ENCODE data around the gene MEIOB. TPM values are rescaled to one million over a fixed set of nuclear protein-coding genes. Genes with fewer than 3 reads are reported as not detected.
A peak's percentile ranks its signal among the peaks of the same experiment; 100 is the strongest.

MEIOB gene
- polyA plus RNA-seq, 3 donors = not detected

- Histone ChIP-seq H3K27ac (ENCODE audit: low read depth in 1 of 2, low read length in 2 of 2) (no peak overlapping the region), H4K20me1 (ENCODE audit: insufficient read depth, low read length) (no peaks in the 10 kb centered on the region), H3K9me3 (replicated peaks in 1 of 2; ENCODE audit: control insufficient read depth in 1 of 2, insufficient read depth in 1 of 2, low read length in 2 of 2) (no peaks in the 10 kb centered on the region), H3K27me3 (ENCODE audit: control insufficient read depth in 2 of 2, insufficient read depth in 2 of 2, low read length in 2 of 2) (peaks cover 22 to 40% of the 10 kb centered on the region in 2 donors), H3K36me3 (replicated peaks in 1 of 2; ENCODE audit: control insufficient read depth in 1 of 2, insufficient read depth in 2 of 2, low read length in 2 of 2) (no peaks in the 10 kb centered on the region), H3K79me2 (ENCODE audit: insufficient read depth, low read length) (no peaks in the 10 kb centered on the region), H2AFZ (ENCODE audit: insufficient read depth, low read depth, low read length, poor library complexity, severe bottlenecking) (no peak overlapping the region), H3K4me1 (ENCODE audit: control insufficient read depth in 1 of 2, insufficient read depth in 2 of 2, low read length in 2 of 2) (no peaks in the 10 kb centered on the region), H3K9ac (ENCODE audit: insufficient read depth, low read length, poor library complexity, severe bottlenecking) (no peak overlapping the region), H3K4me3 (replicated peaks in 1 of 3; ENCODE audit: low read depth in 2 of 3, low read length in 3 of 3) (no peak overlapping the region), H3K4me2 (replicated peaks; ENCODE audit: extremely low read depth, low read length, poor library complexity, severe bottlenecking) (no peak overlapping the region)
- intact Hi-C loops (cut with micrococcal nuclease) = loop anchor here in 1 of 2 donors (5.0 kb wide), 1 partner anchor 65 kb away; no protein-coding TSS in a partner anchor
- Mint-ChIP-seq H3K27me3 (ENCODE audit: low read depth in 3 of 3) (peaks cover 34 to 75% (median 54%) of the 10 kb centered on the region in 3 donors), H3K4me3 (peak overlapping the region in 1 of 2 donors; percentile 54), H3K4me1 (no peaks in the 10 kb centered on the region), H3K36me3 (no peaks in the 10 kb centered on the region), H3K9me3 (peaks cover 0 to 4% (median 0%) of the 10 kb centered on the region in 7 donors), H3K27ac (no peak overlapping the region)
- TF ChIP-seq, protein P1, sequence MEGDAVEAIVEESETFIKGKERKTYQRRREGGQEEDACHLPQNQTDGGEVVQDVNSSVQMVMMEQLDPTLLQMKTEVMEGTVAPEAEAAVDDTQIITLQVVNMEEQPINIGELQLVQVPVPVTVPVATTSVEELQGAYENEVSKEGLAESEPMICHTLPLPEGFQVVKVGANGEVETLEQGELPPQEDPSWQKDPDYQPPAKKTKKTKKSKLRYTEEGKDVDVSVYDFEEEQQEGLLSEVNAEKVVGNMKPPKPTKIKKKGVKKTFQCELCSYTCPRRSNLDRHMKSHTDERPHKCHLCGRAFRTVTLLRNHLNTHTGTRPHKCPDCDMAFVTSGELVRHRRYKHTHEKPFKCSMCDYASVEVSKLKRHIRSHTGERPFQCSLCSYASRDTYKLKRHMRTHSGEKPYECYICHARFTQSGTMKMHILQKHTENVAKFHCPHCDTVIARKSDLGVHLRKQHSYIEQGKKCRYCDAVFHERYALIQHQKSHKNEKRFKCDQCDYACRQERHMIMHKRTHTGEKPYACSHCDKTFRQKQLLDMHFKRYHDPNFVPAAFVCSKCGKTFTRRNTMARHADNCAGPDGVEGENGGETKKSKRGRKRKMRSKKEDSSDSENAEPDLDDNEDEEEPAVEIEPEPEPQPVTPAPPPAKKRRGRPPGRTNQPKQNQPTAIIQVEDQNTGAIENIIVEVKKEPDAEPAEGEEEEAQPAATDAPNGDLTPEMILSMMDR (IDR thresholded peaks at IDR 0.05) = no peak
- no peak for DNase-seq
- 74% methylated on average over 3 of the region's 5 CpGs for WGBS (ENCODE audit: insufficient coverage)
Observed at GRCh38 chr16:1857433-1858097, 14.4 kb downstream of the MEIOB start.

- Histone ChIP-seq H3K4me2 (replicated peaks; ENCODE audit: extremely low read depth, low read length, poor library complexity, severe bottlenecking) (no peak overlapping the region), H3K27me3 (ENCODE audit: control insufficient read depth in 2 of 2, insufficient read depth in 2 of 2, low read length in 2 of 2) (peaks cover 0 to 3% of the 10 kb centered on the region in 2 donors), H2AFZ (ENCODE audit: insufficient read depth, low read depth, low read length, poor library complexity, severe bottlenecking) (no peak overlapping the region), H3K4me1 (ENCODE audit: control insufficient read depth in 1 of 2, insufficient read depth in 2 of 2, low read length in 2 of 2) (no peaks in the 10 kb centered on the region), H3K9me3 (replicated peaks in 1 of 2; ENCODE audit: control insufficient read depth in 1 of 2, insufficient read depth in 1 of 2, low read length in 2 of 2) (no peaks in the 10 kb centered on the region), H4K20me1 (ENCODE audit: insufficient read depth, low read length) (no peaks in the 10 kb centered on the region), H3K9ac (ENCODE audit: insufficient read depth, low read length, poor library complexity, severe bottlenecking) (no peak overlapping the region), H3K36me3 (replicated peaks in 1 of 2; ENCODE audit: control insufficient read depth in 1 of 2, insufficient read depth in 2 of 2, low read length in 2 of 2) (no peaks in the 10 kb centered on the region), H3K79me2 (ENCODE audit: insufficient read depth, low read length) (no peaks in the 10 kb centered on the region), H3K4me3 (replicated peaks in 1 of 3; ENCODE audit: low read depth in 2 of 3, low read length in 3 of 3) (no peak overlapping the region), H3K27ac (ENCODE audit: low read depth in 1 of 2, low read length in 2 of 2) (no peak overlapping the region)
- Mint-ChIP-seq H3K4me1 (no peaks in the 10 kb centered on the region), H3K36me3 (no peaks in the 10 kb centered on the region), H3K9me3 (peaks cover 0 to under 1% (median 0%) of the 10 kb centered on the region in 7 donors), H3K27ac (no peak overlapping the region), H3K27me3 (ENCODE audit: low read depth in 3 of 3) (peaks cover 6 to 40% (median 9%) of the 10 kb centered on the region in 3 donors), H3K4me3 (no peak overlapping the region)
- 60% methylated on average over 2 of the region's 4 CpGs for WGBS (ENCODE audit: insufficient coverage)
- intact Hi-C loops (cut with micrococcal nuclease) = no loop called here
- no peak for DNase-seq
- TF ChIP-seq, protein P1 (IDR thresholded peaks at IDR 0.05) = no peak
Observed at GRCh38 chr16:1851793-1852192, 20.2 kb downstream of the MEIOB start.

All from CD14-positive monocyte (primary cell).